ENCODE measurements around the gene DNAJB8.

The DNAJB8 gene

DNA sequence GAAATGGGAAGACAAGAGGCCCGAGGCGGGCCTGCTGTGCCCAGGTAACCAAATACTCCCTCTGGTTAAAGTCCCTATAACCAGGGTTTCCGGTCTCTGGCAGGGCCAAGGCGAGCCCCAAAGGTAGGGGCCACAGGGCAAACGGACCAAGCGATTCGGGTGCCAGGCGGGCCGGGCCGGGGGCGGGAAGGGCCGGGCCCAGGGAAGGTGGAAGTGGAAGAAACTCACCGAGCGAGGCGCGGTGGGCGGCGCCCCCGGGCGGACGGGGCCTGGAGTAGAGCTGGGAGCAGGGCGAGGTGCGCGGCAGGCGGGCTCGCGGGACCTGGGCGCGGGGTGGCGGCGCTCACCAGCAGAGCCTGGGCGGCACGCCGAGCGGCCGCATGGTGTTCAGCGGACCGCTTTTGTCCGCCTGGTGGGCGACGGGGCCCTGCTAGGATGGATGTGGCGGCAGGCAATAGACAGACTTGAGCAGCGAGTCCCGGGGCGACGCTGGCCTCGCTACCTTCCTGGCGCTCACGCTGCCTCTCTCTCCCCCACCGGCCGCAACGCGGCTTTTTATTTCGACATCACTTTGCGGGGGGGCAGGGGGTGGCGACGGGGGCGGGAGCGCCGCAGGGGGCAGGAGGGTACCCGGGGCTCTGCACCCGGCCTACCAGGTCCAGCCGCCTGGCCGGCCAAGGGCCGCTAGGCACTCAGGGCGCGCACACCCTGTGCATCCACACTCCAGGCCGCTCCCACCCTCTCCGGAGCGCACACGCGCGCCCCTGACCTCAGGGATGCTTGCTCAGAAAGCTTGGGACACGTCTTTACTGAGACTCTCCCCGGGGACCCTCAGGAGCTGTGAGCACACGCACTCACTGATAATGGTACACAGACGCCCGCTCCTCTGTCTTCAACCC lies 26.2 kb upstream of the DNAJB8 start, which contains the start of gene GATA2:
Gene GATA2, minus strand, starts transcription at position 531 of the 899 bp plus-strand sequence. CDS start 6,170 bp downstream, outside the sequence.
- no peaks in the 10 kb centered on the region for H3K79me2 ChIP-seq (ENCODE audit: insufficient read depth, low read length)
- peaks cover 2% of the 10 kb centered on the region for H3K27me3 ChIP-seq (ENCODE audit: insufficient read depth, low read length, poor library complexity)
- ATAC-seq (ENCODE audit: insufficient read depth, low read depth) (no peak), DNase-seq (no peak)
- no peak within 1 kb of the TSS for H3K4me3 ChIP-seq (ENCODE audit: low read depth in 1 of 2, low read length in 2 of 2)
- H3K9me3 ChIP-seq (ENCODE audit: insufficient read depth, low read length, severe bottlenecking): no peaks in the 10 kb centered on the region
- H2AFZ ChIP-seq (ENCODE audit: low read depth, low read length): no peak within 1 kb of the TSS
- no peak for TF ChIP-seq EZH2 (IDR thresholded peaks at IDR 0.05; ENCODE audit: borderline replicate concordance, low read depth, low read length, severe bottlenecking)
- TF ChIP-seq CTCF (IDR thresholded peaks at IDR 0.05; ENCODE audit: borderline replicate concordance, extremely low read depth, low read length, poor library complexity, severe bottlenecking): no peak
- H3K27ac ChIP-seq (ENCODE audit: low read length): no peak within 1 kb of the TSS
- H3K4me1 ChIP-seq (ENCODE audit: insufficient read depth, low read length): peaks cover 8% of the 10 kb centered on the region
- H4K20me1 ChIP-seq (ENCODE audit: insufficient read depth, low read length): no peaks in the 10 kb centered on the region
- no peak within 1 kb of the TSS for H3K9ac ChIP-seq (ENCODE audit: low read depth, low read length)
- no peak within 1 kb of the TSS for H3K4me2 ChIP-seq (ENCODE audit: insufficient read depth, low read length)
- H3K36me3 ChIP-seq (ENCODE audit: insufficient read depth, low read length): no peaks in the 10 kb centered on the region

- H3K27me3 ChIP-seq (ENCODE audit: insufficient read depth, low read length, poor library complexity): peaks cover 10% of the 10 kb centered on the region
- no peak overlapping the region for H3K4me3 ChIP-seq (ENCODE audit: low read depth in 1 of 2, low read length in 2 of 2)
- no peak overlapping the region for H3K4me2 ChIP-seq (ENCODE audit: insufficient read depth, low read length)
- no peaks in the 10 kb centered on the region for H4K20me1 ChIP-seq (ENCODE audit: insufficient read depth, low read length)
- no peak for TF ChIP-seq EZH2 (IDR thresholded peaks at IDR 0.05; ENCODE audit: borderline replicate concordance, low read depth, low read length, severe bottlenecking)
- no peak for TF ChIP-seq CTCF (IDR thresholded peaks at IDR 0.05; ENCODE audit: borderline replicate concordance, extremely low read depth, low read length, poor library complexity, severe bottlenecking)
- peaks cover 4% of the 10 kb centered on the region for H3K4me1 ChIP-seq (ENCODE audit: insufficient read depth, low read length)
- no peaks in the 10 kb centered on the region for H3K36me3 ChIP-seq (ENCODE audit: insufficient read depth, low read length)
- no peak overlapping the region for H3K27ac ChIP-seq (ENCODE audit: low read length)
- no peak for ATAC-seq (ENCODE audit: insufficient read depth, low read depth)
- H3K79me2 ChIP-seq (ENCODE audit: insufficient read depth, low read length): no peaks in the 10 kb centered on the region
- no peak overlapping the region for H2AFZ ChIP-seq (ENCODE audit: low read depth, low read length)
- no peak overlapping the region for H3K9ac ChIP-seq (ENCODE audit: low read depth, low read length)
- no peaks in the 10 kb centered on the region for H3K9me3 ChIP-seq (ENCODE audit: insufficient read depth, low read length, severe bottlenecking)
- no peak for DNase-seq
Observed at GRCh38 chr3:128491941-128492670, 25.4 kb upstream of the DNAJB8 start.

DNA sequence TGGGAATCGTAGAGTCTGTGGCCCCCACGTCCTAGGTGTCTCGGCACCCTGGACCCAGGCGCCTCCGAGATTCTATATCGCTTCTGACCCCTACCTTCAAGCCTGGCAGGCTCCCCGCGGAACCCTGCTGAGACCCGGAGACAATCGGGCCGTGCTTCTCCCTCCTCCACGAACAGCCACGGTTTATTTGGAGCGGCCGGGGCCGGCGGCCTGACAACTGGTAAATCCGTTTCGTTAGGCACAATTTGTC lies 24.9 kb upstream of the DNAJB8 start:
- Histone ChIP-seq H2AFZ (ENCODE audit: low read depth, low read length) (no peak overlapping the region), H3K4me3 (ENCODE audit: low read depth in 1 of 2, low read length in 2 of 2) (no peak overlapping the region), H3K9me3 (ENCODE audit: insufficient read depth, low read length, severe bottlenecking) (no peaks in the 10 kb centered on the region), H3K36me3 (ENCODE audit: insufficient read depth, low read length) (no peaks in the 10 kb centered on the region), H3K27ac (ENCODE audit: low read length) (no peak overlapping the region), H3K4me2 (ENCODE audit: insufficient read depth, low read length) (no peak overlapping the region), H3K9ac (ENCODE audit: low read depth, low read length) (no peak overlapping the region), H3K4me1 (ENCODE audit: insufficient read depth, low read length) (peaks cover 7% of the 10 kb centered on the region), H3K27me3 (ENCODE audit: insufficient read depth, low read length, poor library complexity) (peaks cover 15% of the 10 kb centered on the region), H4K20me1 (ENCODE audit: insufficient read depth, low read length) (0 out of 2 replicates have a peak, but pooled peaks cover under 1% of the 10 kb centered on the region), H3K79me2 (ENCODE audit: insufficient read depth, low read length) (no peaks in the 10 kb centered on the region)
- TF ChIP-seq EZH2 (IDR thresholded peaks at IDR 0.05; ENCODE audit: borderline replicate concordance, low read depth, low read length, severe bottlenecking): no peak
- TF ChIP-seq CTCF (IDR thresholded peaks at IDR 0.05; ENCODE audit: borderline replicate concordance, extremely low read depth, low read length, poor library complexity, severe bottlenecking): no peak
- ATAC-seq (ENCODE audit: insufficient read depth, low read depth): no peak
- no peak for DNase-seq

All from DND-41 (cell line).